NCI-H446 (cell line): ENCODE results near the gene CALY.
A peak's percentile ranks its signal among the peaks of the same experiment; 100 is the strongest.
"Not testable (repeated sequence)": the region's sequence is repeated elsewhere in the genome, so short reads cannot be mapped to it uniquely, and the experiment has no call there.

ENCODE experiments used
- DNase-seq, 2 experiments: peaks; one replicate each; lab custom pipeline; 2025; lab: John Stamatoyannopoulos, UW

The CALY gene, protein sequence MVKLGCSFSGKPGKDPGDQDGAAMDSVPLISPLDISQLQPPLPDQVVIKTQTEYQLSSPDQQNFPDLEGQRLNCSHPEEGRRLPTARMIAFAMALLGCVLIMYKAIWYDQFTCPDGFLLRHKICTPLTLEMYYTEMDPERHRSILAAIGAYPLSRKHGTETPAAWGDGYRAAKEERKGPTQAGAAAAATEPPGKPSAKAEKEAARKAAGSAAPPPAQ

DNA sequence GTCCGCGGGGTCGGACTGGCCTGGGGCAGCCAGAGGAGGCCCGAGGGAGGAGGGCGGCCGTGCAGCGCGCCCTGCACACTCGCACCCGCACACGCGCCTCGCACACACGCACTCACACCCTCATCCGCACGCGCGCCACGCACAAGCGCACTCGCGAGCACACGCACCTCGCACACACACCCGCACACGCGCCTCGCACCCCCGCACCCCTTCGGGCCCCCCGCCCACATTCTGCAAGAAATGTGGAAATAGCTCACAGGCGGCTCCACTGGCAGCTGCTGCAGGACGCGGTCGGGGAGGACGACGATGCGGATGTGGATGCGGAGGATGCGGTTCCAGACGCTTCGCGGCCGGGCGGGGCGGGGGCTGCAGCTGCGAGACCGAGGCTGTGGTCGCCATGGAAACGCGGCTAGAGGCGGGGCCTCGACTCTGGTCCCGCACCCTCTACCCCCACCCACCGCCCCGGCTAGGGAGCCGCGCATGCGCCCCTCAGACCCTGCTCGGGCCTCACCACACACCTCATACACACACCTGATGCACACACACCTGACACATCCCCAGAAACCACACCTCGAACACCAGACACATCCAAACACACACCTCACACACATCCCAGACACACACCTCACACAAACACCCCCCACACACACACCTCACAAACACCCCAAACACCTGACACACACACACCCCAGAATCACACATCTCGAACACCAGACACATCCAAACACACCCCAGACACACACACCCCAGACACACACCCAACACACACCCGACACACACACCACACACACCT lies at the start of gene CALY:
TSS of gene CALY (minus strand) at position 320 of the 793 bp plus-strand sequence. CDS start 7,907 bp downstream, outside the sequence.
- DNase-seq: peak in 1 of 2 experiments; percentile 8

DNA sequence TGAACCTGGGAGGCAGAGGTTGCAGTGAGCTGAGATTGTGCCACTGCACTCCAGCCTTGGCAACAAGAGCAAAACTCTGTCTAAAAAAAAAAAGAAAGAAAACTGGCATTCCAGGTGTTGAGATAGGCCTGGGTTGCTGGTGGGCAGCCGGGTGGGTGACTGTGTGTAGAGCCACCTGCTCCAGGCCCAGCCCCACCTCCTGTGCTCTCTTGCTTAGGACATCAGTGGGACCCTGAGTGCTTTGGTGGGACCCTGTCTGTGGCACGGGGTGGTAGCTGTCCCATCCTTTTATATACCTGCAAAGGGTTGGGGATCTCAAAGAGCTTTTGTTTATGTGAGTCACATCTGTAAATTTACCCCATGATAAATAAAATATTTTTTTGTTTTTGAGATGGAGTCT lies 48.5 kb upstream of the CALY start:
- no peak for DNase-seq

DNA sequence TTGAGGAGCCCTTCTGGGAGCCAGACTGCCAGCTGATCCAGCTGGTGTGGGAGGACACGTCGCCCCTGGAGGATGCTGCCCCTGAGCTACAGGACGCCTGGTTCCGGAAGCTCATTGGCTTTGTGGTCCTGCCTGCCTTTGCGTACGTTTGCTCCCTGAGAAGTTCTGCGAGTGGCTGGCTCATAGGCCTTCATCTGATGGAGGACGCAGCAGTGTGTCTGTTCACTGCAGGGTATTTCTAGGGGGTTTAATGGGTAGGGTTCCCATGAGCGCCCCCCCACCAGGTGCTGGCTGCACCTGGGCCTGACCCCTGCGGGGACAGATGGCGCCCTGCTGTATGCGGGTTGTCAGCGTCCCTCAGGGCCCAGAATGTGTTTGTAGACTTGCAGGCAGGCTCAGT lies 47.4 kb upstream of the CALY start:
- DNase-seq: no peak

DNA sequence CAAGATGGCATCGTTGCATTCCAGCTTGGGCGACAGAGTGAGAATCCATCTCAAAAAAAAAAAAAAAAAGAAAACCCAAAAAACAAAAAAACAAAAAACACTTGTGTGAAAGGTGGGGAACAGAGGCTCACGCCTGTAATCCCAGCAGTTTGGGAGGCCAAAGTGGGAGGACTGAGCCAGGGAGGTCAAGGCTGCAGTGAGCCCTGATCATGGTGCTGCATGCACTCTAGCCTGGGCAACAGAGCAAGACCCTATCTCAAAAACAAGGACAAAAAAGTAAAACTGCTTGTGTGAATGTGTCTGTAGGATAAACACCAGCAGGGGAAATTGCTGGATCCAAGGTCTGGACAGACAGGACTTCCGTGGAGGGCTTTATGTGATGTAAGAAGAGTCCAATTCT lies 46.9 kb upstream of the CALY start:
- DNase-seq: no peak

DNA sequence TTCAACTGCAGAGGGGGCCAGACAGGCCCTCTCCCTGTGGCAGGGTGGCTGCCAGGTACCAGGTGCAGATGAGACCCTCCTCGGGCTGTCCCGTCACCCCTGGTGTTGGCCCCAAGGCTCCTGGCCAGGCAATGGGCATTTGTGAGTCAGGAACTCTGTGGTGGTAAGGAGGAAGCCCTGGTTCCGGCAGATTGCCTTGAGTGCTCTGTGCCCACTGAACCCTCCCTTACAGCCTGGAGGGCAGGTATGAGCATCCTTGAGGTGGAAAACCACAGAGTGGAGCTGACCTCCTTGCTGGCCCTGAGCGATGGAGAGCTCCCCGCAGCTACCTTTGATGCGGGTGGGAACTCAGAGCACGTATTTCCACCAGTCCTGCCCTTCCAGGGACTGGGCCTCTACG lies 44.3 kb upstream of the CALY start:
- no peak for DNase-seq

DNA sequence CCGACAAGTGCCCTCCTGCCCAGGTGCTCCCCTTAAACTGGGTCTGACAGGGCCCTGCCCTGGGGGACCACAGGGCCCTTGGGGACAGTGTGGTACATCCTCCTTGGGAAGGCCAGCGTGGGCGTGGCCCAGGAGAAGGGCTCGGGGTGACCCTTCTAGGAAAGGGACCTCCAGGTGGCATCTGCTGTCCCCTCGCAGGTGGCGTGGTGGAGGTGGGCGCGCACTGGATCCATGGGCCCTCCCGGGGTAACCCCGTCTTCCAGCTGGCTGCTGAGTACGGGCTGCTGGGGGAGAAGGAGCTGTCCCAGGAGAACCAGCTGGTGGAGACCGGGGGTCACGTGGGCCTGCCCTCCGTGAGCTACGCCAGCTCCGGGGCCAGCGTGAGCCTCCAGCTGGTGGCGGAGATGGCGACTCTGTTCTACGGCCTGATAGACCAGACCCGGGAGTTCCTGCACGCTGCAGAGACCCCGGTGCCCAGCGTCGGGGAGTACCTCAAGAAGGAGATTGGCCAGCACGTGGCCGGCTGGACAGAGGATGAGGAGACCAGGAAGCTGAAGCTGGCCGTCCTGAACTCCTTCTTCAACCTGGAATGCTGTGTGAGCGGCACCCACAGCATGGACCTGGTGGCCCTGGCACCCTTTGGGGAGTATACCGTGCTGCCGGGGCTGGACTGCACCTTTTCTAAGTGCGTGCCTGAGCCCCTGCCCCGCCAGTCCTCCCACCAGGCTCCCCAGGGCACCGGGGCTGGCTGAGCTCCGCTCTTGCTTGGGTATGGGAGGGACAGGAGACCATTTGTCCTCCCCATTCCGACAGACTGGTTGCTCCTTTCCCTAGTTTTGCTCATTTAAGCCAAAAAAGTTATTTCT lies 43.3 kb upstream of the CALY start:
- no peak for DNase-seq

DNA sequence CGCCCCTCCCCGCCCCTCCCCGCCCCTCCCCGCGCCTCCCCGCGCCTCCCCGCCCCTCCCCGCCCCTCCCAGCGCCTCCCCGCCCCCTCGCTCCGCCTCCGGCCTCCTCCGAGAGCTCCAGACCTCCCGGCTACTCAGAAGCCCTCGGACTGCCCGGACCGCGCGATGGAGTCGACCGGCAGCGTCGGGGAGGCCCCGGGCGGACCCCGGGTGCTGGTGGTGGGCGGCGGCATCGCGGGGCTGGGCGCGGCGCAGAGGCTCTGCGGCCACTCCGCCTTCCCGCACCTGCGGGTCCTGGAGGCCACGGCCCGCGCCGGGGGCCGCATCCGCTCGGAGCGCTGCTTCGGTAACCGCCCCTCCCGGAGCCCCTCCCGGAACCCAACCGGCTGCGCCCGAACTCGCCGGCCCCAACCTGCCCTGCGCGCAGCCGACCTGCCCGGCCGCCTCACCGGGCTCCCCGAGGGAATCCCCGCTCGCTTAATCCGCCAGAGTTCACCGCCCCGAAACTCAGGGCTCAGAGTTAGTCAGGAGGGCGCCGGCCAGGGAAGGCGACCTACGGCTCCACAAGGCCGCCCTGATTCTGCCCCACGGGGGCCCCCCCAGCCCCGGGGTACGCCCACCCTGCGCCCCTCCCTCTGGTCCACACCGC lies 42.6 kb upstream of the CALY start, which contains the start of gene PAOX:
TSS of gene PAOX (plus strand) at position 111 of the 649 bp plus-strand sequence. CDS start at position 166, 55 bp downstream.
- peak in 1 of 2 experiments; percentile 24 for DNase-seq

DNA sequence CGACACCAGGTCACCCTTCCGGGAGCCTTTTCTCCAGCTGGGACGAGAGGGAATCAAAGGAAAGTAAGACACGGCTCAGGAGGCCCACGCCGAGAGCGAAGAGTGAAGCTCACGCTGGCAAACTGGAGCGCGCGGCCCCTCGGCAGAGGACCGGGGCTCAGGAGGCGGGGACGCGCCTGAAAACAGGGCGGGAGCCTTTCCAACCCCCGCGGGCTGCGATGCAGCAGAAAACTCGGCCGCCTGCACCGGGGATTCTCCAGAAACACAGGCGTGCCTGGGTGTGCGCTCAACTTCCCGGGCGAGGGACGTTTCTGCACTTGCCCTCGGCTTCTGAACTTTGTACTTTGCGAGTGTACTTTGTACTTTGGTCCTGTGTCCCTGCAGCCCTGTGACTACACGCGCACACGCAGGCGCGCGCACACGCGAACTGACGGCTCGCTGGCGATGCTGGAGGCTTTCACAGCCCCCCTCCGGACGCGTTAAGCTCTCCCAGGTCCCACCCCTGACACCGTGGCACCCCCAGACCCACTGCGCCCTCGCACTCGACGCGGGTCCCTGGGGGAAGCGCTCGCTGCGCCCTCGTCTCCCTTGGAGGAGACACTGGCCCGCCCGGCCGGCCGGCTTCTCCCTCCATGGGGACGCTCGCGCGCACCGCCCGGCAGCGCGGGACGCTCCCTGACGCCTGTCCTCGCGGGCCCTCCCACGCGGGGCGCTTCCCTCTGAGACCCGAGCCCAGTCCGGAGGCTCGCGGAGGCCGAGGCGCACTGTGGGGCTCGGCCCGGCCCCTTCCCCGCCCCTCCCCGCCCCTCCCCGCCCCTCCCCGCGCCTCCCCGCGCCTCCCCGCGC lies 41.8 kb upstream of the CALY start:
- peak in 1 of 2 experiments; percentile 30 for DNase-seq

DNA sequence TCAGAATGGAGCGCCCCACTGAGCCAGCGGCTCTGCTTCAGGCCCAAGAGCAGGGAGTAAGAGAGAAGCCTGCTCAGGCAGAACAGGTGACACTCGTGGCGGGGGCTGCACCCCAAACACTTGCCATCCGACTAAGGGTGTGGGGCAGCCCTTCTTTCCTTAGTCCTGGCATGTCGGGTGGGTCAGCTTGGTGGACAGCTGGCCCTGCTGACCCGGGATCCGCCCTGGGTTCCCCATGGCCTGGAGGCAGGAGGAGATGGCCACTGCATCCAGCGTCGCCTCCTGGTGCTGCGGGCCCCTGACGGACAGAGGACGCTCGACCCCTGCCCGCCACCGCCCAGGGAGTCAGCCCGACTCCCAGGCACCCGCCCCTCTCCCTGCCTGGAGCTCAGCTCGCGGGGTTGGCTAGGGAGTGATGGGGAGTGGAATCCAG lies 41.1 kb upstream of the CALY start:
- DNase-seq: no peak

DNA sequence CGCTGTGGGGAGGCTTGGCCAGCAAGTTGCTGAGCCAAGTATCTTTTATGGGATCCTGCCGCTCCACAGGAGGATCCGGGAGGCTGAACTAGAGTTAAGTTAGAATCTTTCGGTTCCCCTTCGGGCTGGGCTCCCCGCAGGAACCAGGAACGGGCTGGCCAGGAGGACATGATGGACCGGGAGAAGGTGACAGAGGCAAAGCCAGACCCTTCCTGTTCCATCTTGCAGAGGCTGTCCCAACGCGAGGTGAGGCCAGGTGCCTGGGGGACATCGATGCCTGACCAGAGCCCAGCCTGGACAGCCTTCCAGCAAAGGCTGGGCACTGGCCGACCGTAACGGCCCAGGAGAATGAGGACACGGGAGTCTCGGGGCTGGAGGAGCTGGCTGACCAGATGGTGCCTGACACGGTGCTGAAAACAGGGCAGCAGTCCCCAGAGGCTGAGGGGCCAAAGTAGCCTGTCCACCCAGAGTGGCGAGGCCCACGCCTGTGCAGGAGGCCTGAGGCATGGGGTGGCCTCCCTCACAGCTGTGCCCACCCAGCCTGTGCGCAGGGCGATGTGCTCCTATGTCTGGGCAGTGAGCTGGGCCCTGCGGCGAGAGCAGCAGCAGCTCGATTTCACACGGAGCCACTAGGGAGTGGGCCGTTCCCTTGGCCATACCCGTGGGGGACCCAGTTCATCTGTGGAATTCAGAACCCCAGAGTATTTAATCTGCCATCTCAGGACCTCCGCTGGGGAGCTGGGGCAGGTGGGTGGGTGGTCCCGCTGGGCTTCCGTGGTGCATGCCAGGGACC lies 40.5 kb upstream of the CALY start:
- no peak for DNase-seq

DNA sequence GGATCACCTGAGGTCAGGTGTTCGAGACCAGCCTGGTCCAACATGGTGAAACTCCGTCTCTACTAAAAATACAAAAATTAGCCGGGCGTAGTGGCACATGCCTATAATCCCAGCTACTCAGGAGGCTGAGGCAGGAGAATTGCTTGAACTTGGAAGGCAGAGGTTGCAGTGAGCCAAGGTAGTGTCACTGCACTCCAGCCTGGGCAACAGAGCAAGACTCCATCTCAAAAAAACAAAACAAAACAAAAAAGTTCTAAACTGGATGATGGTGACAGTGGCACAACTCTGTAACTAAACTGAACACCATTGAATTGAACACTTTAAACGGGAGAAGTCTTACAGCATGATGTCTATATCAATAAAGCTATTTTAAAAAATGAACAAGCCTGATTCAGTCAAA lies 39.5 kb upstream of the CALY start:
- not testable (repeated sequence) for DNase-seq

DNA sequence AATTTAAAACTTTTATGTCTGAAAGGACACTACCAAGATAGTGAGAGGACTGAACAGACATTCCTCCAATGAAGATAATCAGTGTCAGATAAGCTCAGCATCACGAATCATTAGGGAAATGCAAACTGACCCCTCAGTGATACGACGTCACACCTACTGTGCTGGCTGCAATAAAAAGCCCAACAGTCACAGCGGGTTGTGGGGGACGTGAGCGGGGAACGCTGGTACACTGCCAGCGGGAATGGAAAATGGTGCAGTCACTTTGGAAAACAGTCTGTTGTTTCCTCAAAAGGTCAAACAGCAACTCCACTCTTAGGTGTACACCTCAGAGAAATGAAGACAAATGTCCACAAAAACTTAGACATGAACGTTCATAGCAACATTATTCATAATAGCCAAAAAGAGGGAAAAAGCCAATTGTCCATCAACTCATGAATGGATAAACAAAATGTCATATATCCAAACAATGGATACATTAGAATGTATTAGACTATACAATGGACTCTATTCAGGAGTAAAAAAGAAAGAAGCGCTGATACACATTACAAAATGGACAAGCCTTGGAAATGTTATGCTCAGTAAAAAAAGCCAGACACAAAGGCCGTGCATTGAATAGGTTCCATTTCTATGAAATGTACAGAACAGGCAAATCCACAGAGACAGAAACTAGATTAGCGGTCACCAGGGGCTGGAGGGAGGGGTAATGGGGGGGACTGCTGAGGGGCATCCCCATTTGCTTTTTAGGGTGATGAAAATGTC lies 38.8 kb upstream of the CALY start:
- no peak for DNase-seq

DNA sequence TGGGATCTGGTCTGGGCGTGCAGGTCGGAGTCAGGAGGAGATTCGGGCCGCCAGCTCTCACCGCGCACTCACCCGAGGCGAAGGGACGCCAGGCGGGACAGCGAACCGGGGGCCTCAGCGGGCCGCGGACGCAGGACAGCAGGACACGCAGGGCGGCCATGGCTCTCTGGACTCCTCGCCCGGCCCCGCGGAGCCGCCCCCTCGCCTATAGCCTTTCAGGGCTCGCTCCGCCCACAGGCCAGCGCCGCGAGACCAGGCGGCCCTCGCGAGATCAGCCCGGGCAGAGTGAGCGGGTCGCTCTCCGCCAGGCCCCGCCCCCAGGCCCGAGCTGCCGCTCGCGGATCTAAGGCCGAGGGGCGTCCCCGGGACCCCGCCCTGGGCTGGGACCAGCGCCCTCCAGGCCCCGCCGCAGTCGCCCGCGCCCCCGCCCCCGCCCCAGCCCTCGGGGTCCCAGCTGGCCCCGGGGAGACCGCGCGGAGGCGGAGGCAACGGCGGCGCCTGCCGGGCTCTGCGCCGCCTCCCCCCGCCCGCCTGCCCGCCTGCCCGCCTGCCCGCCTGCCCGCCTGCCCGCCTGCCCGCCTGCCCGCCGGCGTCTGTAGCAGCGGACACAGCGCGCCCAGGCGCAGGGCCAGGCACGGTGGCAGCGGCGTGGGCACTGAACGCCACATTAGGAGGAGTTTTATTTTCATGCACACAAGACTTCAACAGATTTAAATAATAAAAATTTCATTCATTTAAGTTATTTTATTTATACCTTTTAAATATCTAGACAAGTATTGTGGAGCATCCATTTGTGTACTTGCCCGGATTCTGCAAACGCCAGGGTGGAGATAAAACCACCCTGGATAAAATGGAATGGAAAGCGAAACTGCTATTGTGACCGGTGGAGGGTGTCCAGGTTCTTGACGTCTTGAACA lies 36.7 kb upstream of the CALY start, which contains the start of gene ECHS1:
TSS of gene ECHS1 (minus strand) at position 181 of the 917 bp plus-strand sequence. CDS start at position 160, 21 bp downstream.
- DNase-seq: peak; percentile 44 to 86

DNA sequence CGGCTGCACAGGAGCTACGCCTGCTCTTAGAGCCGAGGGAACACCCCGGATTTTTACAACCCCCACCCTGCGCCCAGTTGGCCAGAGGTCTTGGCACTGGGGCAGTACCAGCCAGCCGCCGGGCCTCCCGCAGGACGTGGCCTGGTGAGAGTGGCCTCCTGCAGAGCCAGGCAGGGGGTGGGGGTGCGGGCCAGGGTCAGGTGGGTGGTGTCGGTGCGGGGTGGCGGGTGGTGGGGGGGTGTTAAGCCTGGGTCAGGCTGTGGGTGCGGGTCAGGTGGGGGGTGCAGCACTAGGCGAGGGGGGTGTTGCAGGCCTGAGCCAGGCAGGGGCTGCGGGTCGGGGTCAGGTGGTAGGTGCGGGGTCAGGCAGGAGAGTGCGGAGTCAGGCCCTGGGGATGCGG lies 35.8 kb upstream of the CALY start:
- DNase-seq: no peak

DNA sequence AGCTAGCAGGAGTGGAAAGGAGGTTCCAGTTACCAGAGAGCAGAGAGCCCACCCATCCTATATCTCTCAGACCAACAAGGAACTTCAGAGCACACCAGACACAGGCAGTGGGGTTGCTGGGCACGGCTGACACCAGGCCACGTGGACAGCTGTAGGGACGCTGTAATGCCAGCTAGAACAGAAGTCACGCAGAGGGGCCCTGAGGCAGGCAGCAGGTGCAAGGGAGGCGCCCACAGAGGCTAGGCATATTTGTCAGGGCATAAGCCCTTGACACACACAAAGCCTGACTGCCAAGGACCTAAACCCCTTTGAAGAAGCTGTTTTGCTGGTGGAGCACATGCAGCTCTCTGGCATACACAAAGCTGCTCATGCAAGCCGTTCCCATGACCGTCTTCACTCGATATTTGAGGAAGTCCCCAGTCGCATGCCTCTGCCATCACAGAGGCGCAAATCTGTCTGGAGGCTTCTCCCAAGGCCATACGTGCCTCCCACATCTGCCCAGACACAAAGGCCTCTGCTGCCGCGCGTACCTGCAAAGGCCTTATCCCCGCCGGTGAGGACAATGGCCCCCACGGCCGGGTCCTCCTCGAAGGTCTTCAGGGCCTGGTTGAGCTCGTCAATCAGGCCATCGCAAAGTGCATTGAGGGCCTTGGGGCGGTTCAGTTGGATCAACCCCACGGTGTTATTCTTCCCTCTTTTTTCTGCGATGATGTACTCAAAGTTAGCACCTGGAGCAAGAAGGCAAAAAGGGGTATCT lies 33.5 kb upstream of the CALY start:
- DNase-seq: no peak

DNA sequence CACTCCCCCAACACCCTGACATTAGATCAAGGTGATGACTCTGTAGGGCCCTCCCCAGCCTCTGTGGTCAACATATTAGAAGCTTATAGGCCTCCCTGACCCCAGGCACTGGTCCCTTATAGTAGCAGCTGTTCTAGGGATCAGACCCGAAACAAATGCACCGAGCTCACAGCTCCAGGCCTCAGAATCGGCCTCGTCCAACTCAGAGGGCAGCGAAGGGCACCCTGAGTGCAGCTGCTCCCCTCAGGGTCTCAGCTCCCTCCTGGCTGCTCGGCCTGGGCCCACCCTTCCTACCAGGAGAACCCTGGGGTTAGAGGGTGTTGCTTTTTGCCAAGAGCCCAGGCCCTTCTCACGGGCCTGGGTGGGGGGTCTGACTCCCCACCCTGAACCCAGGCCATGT lies 31.5 kb upstream of the CALY start:
- DNase-seq: no peak

DNA sequence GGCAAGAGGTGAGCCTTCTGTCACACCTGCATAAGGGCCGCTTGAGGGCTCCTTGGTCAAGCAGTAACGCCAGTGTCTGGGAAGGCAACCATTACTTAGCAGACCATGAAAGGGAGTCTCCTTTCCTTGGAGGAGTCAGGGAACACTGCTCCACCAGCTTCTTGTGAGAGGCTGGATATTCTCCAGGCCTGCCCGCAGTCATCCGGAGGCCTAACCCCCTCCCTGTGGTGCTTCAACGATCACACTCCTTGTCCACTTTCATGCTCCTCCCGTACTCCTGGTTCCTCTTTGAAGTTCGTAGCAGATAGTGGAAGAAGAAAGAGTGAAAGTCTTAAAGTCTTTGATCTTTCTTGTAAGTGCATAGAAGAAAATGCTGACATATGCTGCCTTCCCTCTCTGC lies 30.8 kb upstream of the CALY start:
- not testable (repeated sequence) for DNase-seq
